Limb (tissue), 2 donors: Measurements from ENCODE around the gene DPF1.
"Not testable (repeated sequence)": the region's sequence is repeated elsewhere in the genome, so short reads cannot be mapped to it uniquely, and the experiment has no call there.

Experiments
- DNase-seq, 2 donors: peaks; one replicate each; pipeline ENCODE4 v3.0.0-alpha.2; 2016; ENCODE audit errors: extremely low spot score in 2 of 2

The DPF1 gene

GRCh38 chr19:38224014-38224862 lies at the start of gene DPF1:
Gene DPF1, minus strand, starts transcription at chr19:38224222. Its CDS starts 80 bp downstream, at chr19:38224142.
- DNase-seq = peak; percentile 78 to 89

DNA sequence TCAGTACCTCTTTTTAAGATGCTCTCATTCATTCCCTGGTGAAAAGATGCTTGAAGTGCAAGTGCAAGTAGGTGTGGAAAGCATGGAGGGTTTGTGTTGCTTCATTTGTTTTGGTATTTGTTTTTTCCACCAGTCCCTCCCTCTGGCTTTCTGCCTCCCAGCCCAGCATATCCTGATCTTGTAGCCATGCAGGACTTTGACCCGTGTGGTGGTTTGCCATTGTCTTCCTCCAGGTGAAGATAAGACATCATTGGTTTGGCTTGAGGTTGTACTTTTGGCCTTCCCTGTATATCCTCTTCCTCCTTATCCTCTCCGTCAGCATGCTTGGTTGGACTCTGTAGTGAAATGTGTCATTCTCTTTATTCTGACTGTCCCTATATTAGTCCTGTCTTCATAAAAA lies 49.5 kb upstream of the DPF1 start:
- DNase-seq = no peak

GRCh38 chr19:38270587-38271167 lies 46.7 kb upstream of the DPF1 start:
- no peak for DNase-seq

DNA sequence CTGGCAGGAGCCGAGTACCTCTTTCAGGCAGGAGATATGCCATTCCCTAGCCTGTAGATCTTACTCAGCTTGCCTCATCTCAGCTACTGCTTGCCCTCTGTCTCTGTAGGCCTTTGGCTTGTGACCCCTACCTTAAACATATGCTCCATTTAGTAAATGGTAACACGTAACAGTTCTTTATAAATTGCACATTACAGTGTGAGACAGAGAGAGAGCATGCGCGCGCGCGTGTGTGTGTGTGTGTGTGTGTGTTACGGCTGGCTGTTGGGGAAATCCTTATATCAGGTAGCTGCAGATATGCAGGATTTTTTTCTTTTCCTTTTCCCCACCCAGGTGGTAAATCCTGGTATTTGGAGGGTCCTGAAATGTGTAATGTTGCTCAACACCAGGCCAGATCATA lies 44.5 kb upstream of the DPF1 start:
- no peak for DNase-seq

- no peak for DNase-seq
These were observed 43.9 kb upstream of the DPF1 start for GRCh38 chr19:38267761-38268483.

DNA sequence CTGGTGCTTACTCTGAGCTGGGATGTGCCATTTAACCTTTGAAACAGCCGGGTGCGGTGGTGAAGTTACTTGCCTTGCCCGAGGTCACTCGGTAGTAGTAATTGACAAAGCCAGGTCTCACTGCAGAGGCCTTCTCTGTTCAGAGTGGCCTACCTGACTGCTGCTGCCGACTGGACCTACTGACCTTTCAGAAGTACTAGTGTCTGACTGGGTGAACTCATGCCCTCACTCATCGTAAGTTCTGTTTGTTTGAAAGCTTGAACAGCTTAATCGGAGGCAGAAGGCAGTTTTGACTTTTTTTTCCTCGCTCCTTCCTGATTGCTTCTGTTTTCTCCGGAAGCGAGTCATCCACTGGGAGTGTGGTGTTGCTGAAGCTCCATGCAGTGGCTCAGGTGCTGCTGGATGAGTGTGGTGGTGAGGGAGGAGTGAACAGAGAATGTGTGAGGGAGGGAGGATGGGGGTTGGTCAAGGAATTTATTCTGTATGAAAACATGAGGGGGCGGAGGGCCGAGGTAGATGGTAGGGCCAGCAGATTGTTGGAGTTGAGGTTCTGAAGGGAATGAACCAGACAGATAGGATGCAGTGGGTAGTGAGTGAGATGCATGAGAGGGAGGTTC lies 43.1 kb upstream of the DPF1 start:
- no peak for DNase-seq

DNA sequence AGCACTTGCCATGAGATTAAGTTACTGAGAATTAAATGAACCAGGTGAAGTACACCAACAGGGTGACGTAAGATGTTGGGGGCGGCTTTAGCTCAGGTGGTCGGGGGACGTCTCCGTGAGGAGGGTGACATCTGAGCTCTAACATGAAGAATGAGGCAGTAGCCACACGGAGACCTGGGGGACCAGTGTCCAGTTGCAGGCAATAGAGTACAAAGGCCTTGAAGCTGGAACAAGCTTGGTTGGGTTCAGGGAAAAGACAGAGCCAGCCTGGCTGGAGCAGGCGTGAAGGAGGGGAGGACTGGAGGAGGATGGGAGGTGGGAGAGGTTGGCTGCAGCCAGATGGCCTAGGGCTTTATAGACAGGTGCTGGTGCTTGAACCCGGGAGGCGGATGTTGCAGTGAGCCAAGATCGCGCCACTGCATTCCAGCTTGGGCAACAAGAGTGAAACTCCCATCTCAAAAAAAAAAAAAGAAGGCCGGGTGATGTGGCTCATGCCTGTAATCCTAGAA lies 42.0 kb upstream of the DPF1 start:
- no peak for DNase-seq

DNA sequence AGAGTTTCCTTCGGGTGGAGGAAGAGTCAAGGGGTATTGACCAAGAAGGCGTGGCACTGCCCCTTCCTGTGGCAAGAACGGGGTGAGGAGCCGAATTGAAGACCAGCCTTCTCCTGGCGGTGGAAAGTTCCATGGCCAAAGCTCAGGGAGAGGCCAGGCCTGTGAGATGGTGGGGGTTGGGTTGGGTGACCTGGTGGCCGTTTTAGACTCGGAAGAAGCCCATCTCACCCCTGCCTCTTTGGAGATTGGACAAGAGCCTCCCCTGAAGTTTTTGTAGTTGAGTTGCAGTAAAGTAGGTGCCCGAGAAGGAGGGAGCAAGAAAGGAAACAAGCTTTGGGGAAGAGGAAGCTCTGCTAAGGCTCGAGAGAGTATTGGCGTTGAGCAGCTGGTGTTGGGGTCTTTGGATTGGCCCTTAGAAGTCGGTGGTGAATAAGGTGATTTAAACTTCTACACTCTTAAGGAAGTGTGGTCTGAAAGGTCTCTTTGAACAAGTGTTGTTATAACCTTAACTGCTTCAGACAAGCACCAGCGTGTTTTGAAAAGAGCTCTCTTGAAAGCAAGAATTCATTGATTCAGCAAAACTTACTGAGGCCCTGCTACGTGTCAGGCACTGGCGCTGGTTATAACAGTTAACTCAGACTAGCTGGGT lies 41.3 kb upstream of the DPF1 start:
- DNase-seq = no peak

DNA sequence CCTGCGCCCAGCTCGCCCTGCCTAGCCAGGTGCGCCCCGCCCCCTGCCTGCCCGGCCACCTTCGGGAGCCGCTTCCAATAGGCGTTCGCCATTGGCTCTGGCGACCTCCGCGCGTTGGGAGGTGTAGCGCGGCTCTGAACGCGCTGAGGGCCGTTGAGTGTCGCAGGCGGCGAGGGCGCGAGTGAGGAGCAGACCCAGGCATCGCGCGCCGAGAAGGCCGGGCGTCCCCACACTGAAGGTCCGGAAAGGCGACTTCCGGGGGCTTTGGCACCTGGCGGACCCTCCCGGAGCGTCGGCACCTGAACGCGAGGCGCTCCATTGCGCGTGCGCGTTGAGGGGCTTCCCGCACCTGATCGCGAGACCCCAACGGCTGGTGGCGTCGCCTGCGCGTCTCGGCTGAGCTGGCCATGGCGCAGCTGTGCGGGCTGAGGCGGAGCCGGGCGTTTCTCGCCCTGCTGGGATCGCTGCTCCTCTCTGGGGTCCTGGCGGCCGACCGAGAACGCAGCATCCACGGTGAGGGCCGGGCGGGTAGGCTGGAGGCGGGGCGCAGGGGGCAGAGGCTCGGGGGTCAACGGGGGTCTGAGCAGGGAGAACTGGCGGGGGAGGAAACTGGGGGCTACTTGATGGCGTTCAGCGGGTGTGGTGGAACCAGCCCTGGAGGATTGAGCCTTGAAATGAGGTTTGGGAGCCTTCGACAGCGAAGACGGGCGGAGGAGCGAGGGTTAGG lies 40.6 kb upstream of the DPF1 start, which contains the start of gene SPINT2:
TSS of gene SPINT2 (plus strand) at position 88 of the 727 bp plus-strand sequence. CDS start at position 408, 320 bp downstream.
- peak in 1 of 2 donors; percentile 77 for DNase-seq

DNA sequence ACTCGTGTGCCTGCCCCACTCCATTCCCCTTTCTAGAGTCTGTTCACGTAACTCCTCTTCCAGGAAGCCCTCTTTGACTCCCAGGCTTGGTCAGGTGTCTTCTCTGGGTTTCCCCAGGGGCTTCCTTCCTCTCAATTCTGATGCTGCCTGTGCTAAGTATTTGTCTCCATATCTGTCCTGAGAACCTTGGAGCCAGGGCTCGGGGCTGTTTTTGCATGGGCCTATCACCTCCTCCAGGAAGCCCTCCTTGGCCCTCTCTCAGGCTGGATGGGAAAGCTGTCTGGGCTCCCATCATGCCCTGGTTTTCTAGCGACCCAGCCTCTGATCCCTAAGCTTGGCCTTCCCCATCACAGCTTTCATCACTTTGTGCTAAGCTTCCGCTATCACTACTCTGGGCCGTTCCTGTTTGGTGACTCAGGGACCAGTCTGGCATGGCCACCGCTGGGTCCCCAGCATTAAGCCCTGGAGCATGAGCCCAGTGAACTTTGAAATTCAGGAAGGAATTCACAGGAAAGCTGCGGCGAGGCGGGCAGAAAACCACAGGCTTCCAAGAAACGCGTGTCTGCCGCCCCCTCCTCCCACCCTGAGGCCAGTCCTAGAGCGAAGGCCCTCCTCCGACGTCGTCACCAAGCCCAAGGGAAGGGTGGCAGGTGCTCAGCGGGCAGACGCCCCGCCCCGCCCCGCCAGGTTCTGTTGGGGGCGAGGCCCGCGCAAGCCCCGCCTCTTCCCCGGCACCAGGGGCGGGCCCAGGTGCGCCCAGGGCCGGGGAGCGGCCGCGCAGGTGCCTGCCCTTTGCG lies 39.9 kb upstream of the DPF1 start:
- DNase-seq = peak in 1 of 2 donors; percentile 77

DNA sequence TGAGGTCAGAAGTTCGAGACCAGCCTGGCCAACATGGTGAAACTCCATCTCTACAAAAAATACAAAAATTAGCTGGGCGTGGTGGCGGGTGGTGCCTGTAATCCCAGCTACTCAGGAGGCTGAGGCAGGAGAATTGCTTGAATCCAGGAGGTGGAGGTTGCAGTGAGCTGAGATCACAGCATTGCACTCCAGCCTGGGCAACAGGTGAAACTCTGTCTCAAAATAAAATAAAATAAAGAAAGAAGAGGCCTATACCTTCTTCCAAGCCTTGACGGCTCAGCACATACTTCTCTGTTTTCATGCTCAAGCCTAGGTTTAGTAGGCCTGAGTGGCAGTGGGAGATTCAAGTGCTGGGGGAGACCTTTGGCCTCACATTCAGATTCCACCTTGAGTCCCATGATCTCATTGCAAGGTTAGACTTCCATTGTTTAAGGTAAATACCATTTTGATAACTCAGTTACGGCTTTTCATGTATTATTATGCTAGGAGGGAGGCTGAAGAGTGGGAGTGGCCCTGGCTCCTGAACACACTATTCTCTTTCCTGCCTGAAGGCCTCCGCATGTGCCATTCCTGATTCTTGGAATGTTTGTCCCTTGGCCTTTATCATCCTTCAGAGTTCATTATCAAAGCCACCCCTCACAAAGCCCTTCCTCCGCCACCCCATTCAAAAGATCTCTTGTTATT lies 38.7 kb upstream of the DPF1 start:
- DNase-seq = no peak

GRCh38 chr19:38261942-38262341 lies 37.9 kb upstream of the DPF1 start:
- DNase-seq = not testable (repeated sequence)

DNA sequence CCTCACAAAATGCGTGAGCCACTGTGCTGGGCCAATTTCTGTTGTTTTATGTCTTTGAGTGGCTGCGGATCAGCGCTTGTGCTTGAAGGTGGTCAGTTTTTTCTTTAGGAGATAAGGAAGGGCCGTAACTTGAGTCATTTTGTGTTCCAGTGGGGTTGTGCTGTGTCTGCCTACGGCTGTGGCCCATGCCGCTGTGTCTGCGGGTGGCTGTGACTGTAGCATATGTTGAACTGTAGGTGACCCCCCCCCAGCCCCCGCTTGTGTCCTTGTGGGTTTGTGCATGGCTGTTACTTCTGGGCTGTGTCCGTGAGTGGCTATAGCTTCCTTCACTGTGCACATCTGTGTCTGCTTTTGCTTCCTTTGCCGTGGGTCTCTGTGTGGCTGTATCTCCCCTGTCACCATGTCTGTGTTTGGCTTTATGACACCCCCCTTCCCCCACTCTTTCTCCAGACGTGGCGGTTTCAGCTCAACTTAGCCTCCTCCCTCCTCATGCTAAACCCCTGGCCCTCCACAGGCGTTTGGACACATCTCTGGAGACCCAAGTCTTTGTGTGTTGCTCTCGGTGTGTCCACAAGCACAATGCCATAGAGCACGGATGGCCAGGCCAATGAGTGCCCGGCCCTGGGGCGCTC lies 31.5 kb upstream of the DPF1 start:
- DNase-seq = peak in 1 of 2 donors; percentile 55

- DNase-seq = no peak
These were observed 29.8 kb upstream of the DPF1 start for GRCh38 chr19:38253788-38254187.

- DNase-seq = peak in 1 of 2 donors; percentile 68
These were observed 29.1 kb upstream of the DPF1 start for GRCh38 chr19:38252941-38253691.

DNA sequence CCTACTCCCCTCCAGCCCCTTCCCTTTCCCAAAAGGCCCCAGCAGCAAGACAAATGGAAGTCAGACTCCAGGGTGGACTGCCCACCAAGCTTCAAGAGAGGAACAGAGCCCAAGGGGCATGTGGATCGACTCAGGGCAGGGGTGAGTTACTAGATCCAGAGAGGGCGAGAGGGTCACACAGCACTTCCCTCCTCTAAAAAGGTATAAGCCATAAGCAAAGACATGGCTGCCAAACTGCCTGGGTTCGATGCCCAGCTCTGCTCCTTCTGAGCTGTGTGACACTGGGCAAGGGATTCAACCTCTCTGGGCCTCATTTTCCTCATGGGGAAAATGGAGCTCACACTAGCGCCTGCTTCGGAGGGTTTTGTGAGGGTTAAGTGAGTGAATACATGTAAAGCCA lies 28.4 kb upstream of the DPF1 start:
- DNase-seq = no peak

GRCh38 chr19:38251564-38252051 lies 27.6 kb upstream of the DPF1 start:
- peak; percentile 54 to 62 for DNase-seq
